Spleen (tissue), 11 donors: ENCODE results near the gene AKAP13. TPM values are rescaled to one million over a fixed set of nuclear protein-coding genes. Genes with fewer than 3 reads are reported as not detected.

Experiments used
- DNase-seq: peaks from one replicate; pipeline ENCODE4 v3.0.0-alpha.2; 2020
- H3K27ac ChIP-seq, 8 donors: fragments of 200-600 bp; sonication (generic) in 7 of 8; 1 replicate in 4 of 8; 2 replicates in 4 of 8; pipeline versions ENCODE4 v1.5.0 to v1.8.0; 2016 to 2021; ENCODE audit warnings: inconsistent platforms in 4 of 8, mild to moderate bottlenecking in 4 of 8, moderate library complexity in 1 of 8
- H3K27me3 ChIP-seq, 7 donors: fragments of 200-600 bp; sonication (generic) in 6 of 7; replicated peaks in 1 of 7; 1 replicate in 4 of 7; 2 replicates in 3 of 7; pipeline versions ENCODE4 v1.5.0 to v1.8.0; 2016 to 2021; ENCODE audit warnings: inconsistent platforms in 3 of 7, mild to moderate bottlenecking in 1 of 7
- H3K36me3 ChIP-seq, 6 donors: fragments of 200-600 bp; sonication (generic) in 5 of 6; 1 replicate in 4 of 6; 2 replicates in 2 of 6; pipeline versions ENCODE4 v1.5.0 to v1.8.0; 2016 to 2021; ENCODE audit warnings: inconsistent platforms in 2 of 6
- H3K4me1 ChIP-seq, 6 donors: fragments of 200-600 bp; sonication (generic) in 5 of 6; 1 replicate in 3 of 6; 2 replicates in 3 of 6; pipeline versions ENCODE4 v1.5.0 to v1.8.0; 2016 to 2021; ENCODE audit warnings: inconsistent platforms in 3 of 6
- H3K4me3 ChIP-seq, 8 donors: fragments of 200-600 bp; sonication (generic) in 7 of 8; 1 replicate in 4 of 8; 2 replicates in 4 of 8; pipeline versions ENCODE4 v1.5.0 to v1.8.0; 2016 to 2021; ENCODE audit warnings: inconsistent platforms in 4 of 8, mild to moderate bottlenecking in 4 of 8, moderate library complexity in 2 of 8
- H3K9me3 ChIP-seq, 8 donors: fragments of 200-600 bp; sonication (generic) in 7 of 8; 1 replicate in 4 of 8; 2 replicates in 4 of 8; pipeline versions ENCODE4 v1.5.0 to v1.8.0; 2016 to 2021; ENCODE audit warnings: inconsistent platforms in 4 of 8
- POLR2A ChIP-seq, 3 donors: fragments of 450-650 bp; IDR thresholded peaks; one replicate each; pipeline ENCODE4 v1.5.1; 2017; ENCODE audit warnings: antibody characterized with exemption in 3 of 3, mild to moderate bottlenecking in 1 of 3
- POLR2AphosphoS5 ChIP-seq, 3 donors: sonication (generic); formaldehyde crosslinking; IDR thresholded peaks; one replicate each; pipeline ENCODE4 v1.5.1; 2017; ENCODE audit warnings: antibody characterized with exemption in 3 of 3
- WGBS, 5 donors: extraction: QIAGEN DNeasy Blood & Tissue Kit in 3 of 5; methylation state at CpG; one replicate each; pipeline versions ENCODE4 v1.1.5 to v1.1.7; 2013 to 2018; 5-methylcytosine and 5-hydroxymethylcytosine counted together
- intact Hi-C: fragments of 100-400 bp; cut with DNase I; formaldehyde crosslinking; loops from one replicate; pipeline ENCODE4 v1.15.0; 2023; ENCODE audit warnings: low total_unique reads
- polyA plus RNA-seq, 3 donors: library from polyadenylated mRNA; stranded (reverse); fragments of 200-250 nt; gene quantifications; one replicate each; pipeline ENCODE4 v1.2.1, GENCODE V29; 2013
- total RNA-seq, 7 donors: library from RNA; depleted of rRNA in 3 of 7; stranded (reverse); fragments of >200 nt in 3 of 7; fragmentation: NEBNext Ultra II Directional in 4 of 7; extraction: Animal tissue kit (Norgen Biotek cat#: 25700) in 4 of 7; gene quantifications; one replicate each; pipeline versions ENCODE4 v1.1.0 to v1.2.1, GENCODE V29; 2016 to 2021
- TF ChIP-seq, protein P1 (sequence below), 11 experiments: fragments of 200-600 bp in 7 of 11; fragments of 450-650 bp in 4 of 11; sonication (generic) in 4 of 11; IDR thresholded peaks in 8 of 11; conservative IDR thresholded peaks in 3 of 11; 1 replicate in 7 of 11; 2 replicates in 4 of 11; pipeline versions ENCODE4 v1.4.0 to v1.8.0; 2016 to 2021; ENCODE audit warnings: antibody characterized with exemption in 11 of 11, inconsistent platforms in 4 of 11, mild to moderate bottlenecking in 1 of 11
- donor health status: healthy with polysubstance abuse.
- donor health status: DM: no; HTN: no; CAD: no; lungs with moderate emphysema.
- donor health status: DM: no; HTN: no; CAD: no.
- donor health status: Bipolar disorder and iron deficiency.
- donor health status: healthy.
- donor health status: DM: no; HTN: no; CAD: no.
- donor health status: DM: yes; HTN: yes; CAD: no.

Gene AKAP13
- total and polyA plus RNA-seq, 10 donors = 35.4 to 413 (median 260) TPM

- Histone ChIP-seq H3K36me3 (peaks cover 0 to 24% (median 0%) of the 10 kb centered on the region in 6 donors), H3K27me3 (no peaks in the 10 kb centered on the region), H3K27ac (no peak overlapping the region), H3K4me3 (no peak overlapping the region), H3K4me1 (peaks cover 0 to 10% (median 0%) of the 10 kb centered on the region in 6 donors), H3K9me3 (no peaks in the 10 kb centered on the region)
- intact Hi-C loops = no loop called here
- TF ChIP-seq, protein P1, sequence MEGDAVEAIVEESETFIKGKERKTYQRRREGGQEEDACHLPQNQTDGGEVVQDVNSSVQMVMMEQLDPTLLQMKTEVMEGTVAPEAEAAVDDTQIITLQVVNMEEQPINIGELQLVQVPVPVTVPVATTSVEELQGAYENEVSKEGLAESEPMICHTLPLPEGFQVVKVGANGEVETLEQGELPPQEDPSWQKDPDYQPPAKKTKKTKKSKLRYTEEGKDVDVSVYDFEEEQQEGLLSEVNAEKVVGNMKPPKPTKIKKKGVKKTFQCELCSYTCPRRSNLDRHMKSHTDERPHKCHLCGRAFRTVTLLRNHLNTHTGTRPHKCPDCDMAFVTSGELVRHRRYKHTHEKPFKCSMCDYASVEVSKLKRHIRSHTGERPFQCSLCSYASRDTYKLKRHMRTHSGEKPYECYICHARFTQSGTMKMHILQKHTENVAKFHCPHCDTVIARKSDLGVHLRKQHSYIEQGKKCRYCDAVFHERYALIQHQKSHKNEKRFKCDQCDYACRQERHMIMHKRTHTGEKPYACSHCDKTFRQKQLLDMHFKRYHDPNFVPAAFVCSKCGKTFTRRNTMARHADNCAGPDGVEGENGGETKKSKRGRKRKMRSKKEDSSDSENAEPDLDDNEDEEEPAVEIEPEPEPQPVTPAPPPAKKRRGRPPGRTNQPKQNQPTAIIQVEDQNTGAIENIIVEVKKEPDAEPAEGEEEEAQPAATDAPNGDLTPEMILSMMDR (IDR thresholded peaks at IDR 0.05 in 8 of 11, conservative IDR thresholded peaks at IDR 0.05 in 3 of 11) = no peak
- TF ChIP-seq POLR2AphosphoS5 (IDR thresholded peaks at IDR 0.05) (no peak), POLR2A (IDR thresholded peaks at IDR 0.05) (no peak)
- no peak for DNase-seq
- 96 to 98% (median 98%) methylated on average over 39 to 42 of the region's 42 CpGs for WGBS, 5 donors
Observed at GRCh38 chr15:85769182-85769900, 388.9 kb downstream of the AKAP13 start.

- WGBS, 5 donors = 93 to 96% (median 95%) methylated on average over 16 to 21 of the region's 21 CpGs
- Histone ChIP-seq H3K27ac (no peak overlapping the region), H3K36me3 (peaks cover 0 to 24% (median 0%) of the 10 kb centered on the region in 6 donors), H3K4me3 (no peak overlapping the region), H3K4me1 (peaks cover 0 to 10% (median 0%) of the 10 kb centered on the region in 6 donors), H3K27me3 (no peaks in the 10 kb centered on the region), H3K9me3 (no peaks in the 10 kb centered on the region)
- TF ChIP-seq POLR2AphosphoS5 (IDR thresholded peaks at IDR 0.05) = no peak
- TF ChIP-seq, protein P1 (IDR thresholded peaks at IDR 0.05 in 8 of 11, conservative IDR thresholded peaks at IDR 0.05 in 3 of 11) = no peak
- no peak for TF ChIP-seq POLR2A (IDR thresholded peaks at IDR 0.05)
- no peak for DNase-seq
- intact Hi-C loops = no loop called here
Observed at GRCh38 chr15:85770096-85771041, 390.0 kb downstream of the AKAP13 start.

- intact Hi-C loops = no loop called here
- Histone ChIP-seq H3K4me1 (peaks cover 0 to 10% (median 0%) of the 10 kb centered on the region in 6 donors), H3K4me3 (no peak overlapping the region), H3K27ac (peak overlapping the region in 2 of 8 donors; percentile 31 to 57), H3K9me3 (no peaks in the 10 kb centered on the region), H3K36me3 (peaks cover 0 to 24% (median 0%) of the 10 kb centered on the region in 6 donors), H3K27me3 (no peaks in the 10 kb centered on the region)
- TF ChIP-seq, protein P1 (IDR thresholded peaks at IDR 0.05 in 8 of 11, conservative IDR thresholded peaks at IDR 0.05 in 3 of 11) = no peak
- TF ChIP-seq POLR2AphosphoS5 (IDR thresholded peaks at IDR 0.05) (no peak), POLR2A (IDR thresholded peaks at IDR 0.05) (no peak)
- 82 to 90% (median 89%) methylated on average over 4 to 5 of the region's 5 CpGs for WGBS, 5 donors
- DNase-seq = no peak
Observed at GRCh38 chr15:85771271-85771670, 390.9 kb downstream of the AKAP13 start.
